ENCODE measurements around the gene AMPD3. TPM values are rescaled to one million over a fixed set of nuclear protein-coding genes. Genes with fewer than 3 reads are reported as not detected.

Gene AMPD3
- total RNA-seq, 1 experiment from 2014 or later = 1.5 TPM

DNA sequence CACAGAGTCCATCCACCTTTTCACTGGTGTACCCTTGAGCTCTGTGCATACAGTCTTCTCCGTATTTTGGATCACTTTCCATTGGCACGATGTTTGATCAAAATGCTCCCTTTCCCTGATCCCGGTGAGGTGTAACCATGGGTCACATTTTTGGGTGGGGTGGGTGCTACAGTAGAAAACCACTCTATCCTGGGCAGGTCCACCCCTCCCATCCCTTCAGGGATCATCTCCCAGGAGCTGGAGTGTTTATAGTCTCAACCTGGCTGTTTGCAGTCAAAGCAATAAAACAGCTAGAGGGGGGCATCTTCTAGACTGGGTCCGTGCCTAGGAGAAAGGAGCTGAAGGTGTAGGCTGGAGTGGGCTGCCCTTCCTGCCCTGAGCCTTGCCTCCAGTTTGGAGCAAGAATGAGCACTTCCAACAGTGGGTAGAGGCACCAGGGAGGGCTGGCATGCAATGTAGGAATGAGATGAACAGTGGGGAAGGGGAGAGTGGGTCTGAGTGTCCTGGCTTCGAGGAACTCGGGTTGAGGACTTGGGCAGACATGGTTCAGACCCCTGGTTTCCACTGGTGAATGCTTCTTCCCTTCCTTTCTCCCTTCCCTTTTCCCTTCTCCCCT is 47.1 kb downstream of the AMPD3 start:
- Histone ChIP-seq H3K9me3 (replicated peaks) (no peaks in the 10 kb centered on the region), H3K4me1 (replicated peaks) (no peaks in the 10 kb centered on the region), H3K36me3 (no peaks in the 10 kb centered on the region), H3K27ac (no peak overlapping the region), H3K4me3 (no peak overlapping the region), H3K27me3 (replicated peaks) (no peaks in the 10 kb centered on the region; the same call in 1 of the 2 replicates)
- DNase-seq (ENCODE audit: low read depth in 1 of 2, low spot score in 2 of 2) = no peak

DNA sequence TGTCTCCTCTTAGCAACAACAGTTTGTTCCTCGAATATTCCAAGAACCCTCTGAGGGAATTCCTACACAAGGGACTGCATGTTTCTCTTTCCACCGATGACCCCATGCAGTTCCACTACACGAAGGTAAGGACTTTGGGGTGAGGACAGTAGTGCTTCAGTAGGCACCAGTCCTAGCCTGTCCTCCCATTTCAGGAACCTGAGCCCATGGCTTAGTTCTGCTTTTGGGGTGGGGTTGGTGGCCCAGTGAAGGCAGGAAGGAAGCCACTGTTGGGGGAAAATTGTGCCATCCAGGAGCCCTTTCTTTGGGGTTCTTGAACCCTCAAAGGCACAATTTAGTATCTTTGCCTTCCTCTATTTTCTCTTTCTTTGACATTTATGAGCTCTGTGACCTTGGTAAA is 47.7 kb downstream of the AMPD3 start:
- no peaks in the 10 kb centered on the region for H3K4me1 ChIP-seq (replicated peaks)
- H3K4me3 ChIP-seq = no peak overlapping the region
- no peak overlapping the region for H3K27ac ChIP-seq
- no peak for DNase-seq (ENCODE audit: low read depth in 1 of 2, low spot score in 2 of 2)
- no peaks in the 10 kb centered on the region for H3K9me3 ChIP-seq (replicated peaks)
- H3K27me3 ChIP-seq (replicated peaks) = no peaks in the 10 kb centered on the region; the same call in 1 of the 2 replicates
- H3K36me3 ChIP-seq = no peaks in the 10 kb centered on the region

DNA sequence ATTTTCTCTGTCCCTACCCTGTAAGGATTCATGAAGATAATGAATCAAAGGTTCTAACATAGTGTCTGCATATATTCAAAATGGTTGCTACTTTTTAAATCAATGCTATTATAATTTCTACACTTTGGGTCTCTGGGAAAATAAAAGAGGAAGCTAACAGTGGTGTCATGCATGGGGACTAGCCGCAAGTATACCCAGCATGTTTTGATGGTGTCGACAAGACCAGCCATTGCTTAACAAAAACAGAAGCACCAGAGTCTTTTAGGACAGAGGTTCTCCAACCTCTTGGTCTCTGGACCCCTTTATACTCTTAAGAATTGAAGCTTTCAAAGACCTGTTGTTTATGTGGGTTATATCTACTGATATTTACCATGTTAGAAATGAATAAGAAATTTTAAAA is 48.2 kb downstream of the AMPD3 start:
- no peak for DNase-seq (ENCODE audit: low read depth in 1 of 2, low spot score in 2 of 2)
- H3K36me3 ChIP-seq = no peaks in the 10 kb centered on the region
- H3K4me1 ChIP-seq (replicated peaks) = no peaks in the 10 kb centered on the region
- H3K4me3 ChIP-seq = no peak overlapping the region
- H3K27me3 ChIP-seq (replicated peaks) = no peaks in the 10 kb centered on the region; the same call in 1 of the 2 replicates
- no peak overlapping the region for H3K27ac ChIP-seq
- H3K9me3 ChIP-seq (replicated peaks) = no peaks in the 10 kb centered on the region

DNA sequence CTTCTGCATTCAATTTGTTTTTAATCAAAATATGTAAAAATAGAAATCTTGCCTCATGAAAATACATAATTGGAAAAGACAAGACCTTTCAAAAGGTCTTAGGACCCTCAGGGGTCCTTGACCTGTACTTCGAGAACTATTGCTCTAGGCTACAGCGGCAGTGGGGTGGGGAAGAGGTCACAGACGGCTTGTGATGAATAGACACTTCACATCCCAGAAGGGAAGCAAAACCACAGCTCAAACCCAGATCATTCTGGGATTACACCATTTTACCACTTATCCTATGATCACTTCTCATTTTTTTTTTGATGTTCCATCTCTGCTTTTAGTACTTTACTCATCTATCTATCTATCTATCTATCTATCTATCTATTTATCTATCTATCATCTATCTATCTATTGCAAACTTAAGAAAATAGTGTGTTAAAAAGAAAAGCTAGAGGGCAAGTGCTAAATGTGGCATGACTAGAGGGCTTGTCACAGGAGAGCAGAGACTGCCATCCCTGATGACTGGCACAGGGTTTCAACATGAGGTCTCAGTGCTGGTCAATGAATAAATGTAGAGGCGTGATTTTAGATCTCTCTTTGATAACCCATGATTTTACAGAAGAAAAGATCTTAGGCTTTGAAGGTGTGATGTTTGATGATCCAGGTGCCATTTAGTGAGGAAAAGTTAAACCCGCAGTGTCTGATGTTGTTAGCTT is 48.9 kb downstream of the AMPD3 start:
- H3K27ac ChIP-seq = no peak overlapping the region

DNA sequence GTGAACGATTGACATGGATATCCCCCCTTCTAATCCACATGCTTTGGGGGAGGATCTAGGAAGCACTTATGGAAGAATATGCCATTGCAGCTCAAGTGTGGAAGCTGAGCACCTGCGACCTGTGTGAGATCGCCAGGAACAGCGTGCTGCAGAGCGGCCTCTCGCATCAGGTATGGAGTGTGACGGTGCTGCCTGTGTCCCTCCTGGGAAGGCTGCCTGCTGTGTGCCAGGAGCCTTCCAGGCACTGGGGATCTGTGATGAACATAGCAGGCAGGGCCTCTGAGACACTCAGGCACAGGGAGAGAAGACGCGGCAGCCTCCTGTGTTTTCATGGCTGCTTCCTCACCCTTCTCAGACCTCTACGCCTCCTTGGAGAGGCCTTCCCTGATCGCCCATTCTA is 49.4 kb downstream of the AMPD3 start:
- no peak overlapping the region for H3K4me3 ChIP-seq
- no peak overlapping the region for H3K27ac ChIP-seq
- no peaks in the 10 kb centered on the region for H3K36me3 ChIP-seq
- no peaks in the 10 kb centered on the region for H3K9me3 ChIP-seq (replicated peaks)
- H3K4me1 ChIP-seq (replicated peaks) = no peaks in the 10 kb centered on the region
- DNase-seq (ENCODE audit: low read depth in 1 of 2, low spot score in 2 of 2) = no peak
- H3K27me3 ChIP-seq (replicated peaks) = no peaks in the 10 kb centered on the region; the same call in 1 of the 2 replicates

More for the DNA sequence above, 48.9 kb downstream of the AMPD3 start:
- no peak for DNase-seq (ENCODE audit: low read depth in 1 of 2, low spot score in 2 of 2)
- Histone ChIP-seq H3K36me3 (no peaks in the 10 kb centered on the region), H3K9me3 (replicated peaks) (no peaks in the 10 kb centered on the region), H3K4me3 (no peak overlapping the region), H3K27me3 (replicated peaks) (no peaks in the 10 kb centered on the region; the same call in 1 of the 2 replicates), H3K4me1 (replicated peaks) (no peaks in the 10 kb centered on the region)

DNA sequence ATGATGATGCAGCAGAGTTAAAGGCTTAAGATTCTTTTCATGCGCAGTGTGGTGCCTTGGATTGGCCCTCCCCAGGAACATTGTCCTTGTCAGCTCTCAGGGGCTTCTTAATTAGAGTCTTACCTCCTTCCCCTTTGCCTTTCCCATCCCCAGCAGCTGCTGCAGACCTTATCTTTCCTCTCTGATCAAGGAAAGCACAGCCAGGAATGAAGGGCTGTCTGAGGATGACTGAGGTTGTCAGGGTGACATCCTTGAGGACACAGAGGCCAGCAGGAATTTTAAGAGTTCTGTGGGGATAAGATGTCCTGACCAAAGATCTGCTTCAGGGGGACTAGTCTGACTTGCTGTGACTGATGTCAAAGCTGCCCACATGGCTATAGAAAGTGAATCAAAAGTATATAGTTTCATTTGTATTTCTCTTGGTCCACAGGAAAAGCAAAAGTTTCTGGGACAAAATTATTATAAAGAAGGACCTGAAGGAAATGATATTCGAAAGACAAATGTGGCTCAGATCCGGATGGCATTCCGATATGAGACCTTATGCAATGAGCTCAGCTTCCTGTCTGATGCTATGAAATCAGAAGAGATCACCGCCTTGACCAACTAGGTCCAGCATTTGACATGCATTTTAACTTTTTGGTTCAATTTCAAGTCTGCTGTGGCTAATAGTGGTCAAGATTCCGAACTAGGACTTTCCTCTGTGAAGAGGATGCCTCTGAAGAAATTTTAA is 50.4 kb downstream of the AMPD3 start:
- Histone ChIP-seq H3K4me3 (no peak overlapping the region), H3K9me3 (replicated peaks) (no peaks in the 10 kb centered on the region), H3K4me1 (replicated peaks) (no peaks in the 10 kb centered on the region), H3K36me3 (no peaks in the 10 kb centered on the region), H3K27me3 (replicated peaks) (no peaks in the 10 kb centered on the region; the same call in 1 of the 2 replicates), H3K27ac (no peak overlapping the region)
- no peak for DNase-seq (ENCODE audit: low read depth in 1 of 2, low spot score in 2 of 2)

DNA sequence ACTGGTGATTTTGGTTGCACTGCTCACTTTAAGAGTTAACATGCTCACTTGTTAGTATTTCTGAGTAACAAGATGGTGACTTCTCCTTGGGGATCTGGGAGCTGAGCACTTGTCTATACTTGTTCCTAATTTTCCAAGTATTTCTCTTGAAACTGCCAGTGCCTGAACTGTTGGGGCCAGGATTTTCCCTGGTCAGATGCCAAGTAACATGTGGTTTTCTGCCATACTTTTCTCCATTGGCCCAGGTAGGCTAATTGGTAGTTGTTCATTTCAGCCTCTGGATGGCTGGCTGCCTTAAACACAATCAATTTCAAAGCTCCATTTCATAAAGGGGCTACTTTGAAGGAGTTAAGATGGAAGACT is 50.9 kb downstream of the AMPD3 start:
- Histone ChIP-seq H3K4me1 (replicated peaks) (no peaks in the 10 kb centered on the region), H3K27ac (no peak overlapping the region), H3K27me3 (replicated peaks) (no peaks in the 10 kb centered on the region; the same call in 1 of the 2 replicates), H3K9me3 (replicated peaks) (no peaks in the 10 kb centered on the region), H3K4me3 (no peak overlapping the region), H3K36me3 (no peaks in the 10 kb centered on the region)
- no peak for DNase-seq (ENCODE audit: low read depth in 1 of 2, low spot score in 2 of 2)

DNA sequence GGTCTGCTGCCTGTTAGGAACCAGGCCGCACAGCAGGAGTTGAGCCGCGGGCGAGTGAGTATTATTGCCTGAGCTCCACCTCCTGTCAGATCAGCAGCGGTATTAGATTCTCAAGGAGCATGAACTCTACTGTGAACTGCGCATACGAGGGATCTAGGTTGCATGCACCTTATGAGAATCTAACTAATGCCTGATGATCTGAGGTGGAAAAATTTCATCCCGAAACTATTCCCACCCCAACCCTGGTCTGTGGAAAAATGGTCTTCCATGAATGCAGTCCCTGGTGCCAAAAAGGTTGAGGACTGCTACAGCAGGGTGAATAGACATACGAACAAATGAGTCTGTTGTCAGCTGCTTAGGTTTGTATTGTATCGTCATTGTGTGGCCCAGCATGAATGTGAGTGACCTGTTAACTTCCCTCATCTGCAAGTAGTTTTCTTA is 56.1 kb downstream of the AMPD3 start:
- Histone ChIP-seq H3K9me3 (replicated peaks) (no peaks in the 10 kb centered on the region), H3K36me3 (peaks cover 4% of the 10 kb centered on the region; the same call in 1 of the 2 replicates), H3K4me3 (no peak overlapping the region), H3K27me3 (replicated peaks) (no peaks in the 10 kb centered on the region), H3K4me1 (replicated peaks) (peaks cover 11% of the 10 kb centered on the region), H3K27ac (no peak overlapping the region)
- DNase-seq (ENCODE audit: low read depth in 1 of 2, low spot score in 2 of 2) = no peak

DNA sequence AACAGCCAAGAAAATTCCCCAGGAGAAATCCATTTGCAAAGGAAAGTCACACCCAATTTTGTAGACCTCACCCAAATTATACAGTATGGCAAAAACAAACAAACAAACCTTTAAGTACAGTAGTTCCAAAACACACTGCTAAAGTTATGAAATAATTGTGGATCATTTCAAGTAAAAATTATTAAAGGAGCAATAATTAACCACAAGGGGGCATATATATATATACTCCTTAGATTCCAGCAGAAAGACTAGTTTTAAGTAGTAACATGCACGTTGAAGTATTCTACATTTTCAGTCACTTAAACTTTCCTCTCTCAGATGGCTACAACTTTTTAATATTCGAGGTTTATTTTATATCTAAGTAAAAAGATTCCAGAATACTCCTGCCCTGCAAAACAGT is 59.1 kb downstream of the AMPD3 start:
- DNase-seq (ENCODE audit: low read depth in 1 of 2, low spot score in 2 of 2) = no peak
- Histone ChIP-seq H3K4me3 (no peak overlapping the region), H3K27ac (peak overlapping the region; percentile 23; the same call in 1 of the 2 replicates), H3K9me3 (replicated peaks) (no peaks in the 10 kb centered on the region), H3K4me1 (replicated peaks) (peaks cover 11% of the 10 kb centered on the region), H3K36me3 (peaks cover 4% of the 10 kb centered on the region; the same call in 1 of the 2 replicates), H3K27me3 (replicated peaks) (no peaks in the 10 kb centered on the region)

DNA sequence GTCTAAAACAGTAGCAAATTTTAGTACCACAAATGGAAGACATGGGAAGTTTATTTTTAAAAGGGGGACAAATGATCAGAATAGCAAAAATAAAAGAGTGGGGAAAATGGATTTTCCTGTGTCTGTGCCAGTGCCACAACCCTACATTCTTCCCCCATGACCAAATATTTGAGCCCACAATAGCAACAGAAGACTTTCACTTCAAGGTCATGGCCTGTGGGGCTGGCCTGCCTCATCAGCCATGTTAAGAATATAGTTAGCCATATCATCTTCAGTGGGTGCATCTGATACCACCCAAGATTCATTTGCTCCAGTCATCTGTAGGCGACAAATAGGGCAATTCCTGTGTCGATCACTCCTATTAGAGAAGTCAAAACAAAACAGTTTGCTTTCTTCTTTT is 59.6 kb downstream of the AMPD3 start:
- peak in 1 of 2 experiments; percentile 33 for DNase-seq (ENCODE audit: low read depth in 1 of 2, low spot score in 2 of 2)
- Histone ChIP-seq H3K4me3 (no peak overlapping the region), H3K9me3 (replicated peaks) (no peaks in the 10 kb centered on the region), H3K27ac (peak overlapping the region; percentile 23; the same call in 1 of the 2 replicates), H3K36me3 (peaks cover 4% of the 10 kb centered on the region; the same call in 1 of the 2 replicates), H3K4me1 (replicated peaks) (peaks cover 11% of the 10 kb centered on the region), H3K27me3 (replicated peaks) (no peaks in the 10 kb centered on the region)

DNA sequence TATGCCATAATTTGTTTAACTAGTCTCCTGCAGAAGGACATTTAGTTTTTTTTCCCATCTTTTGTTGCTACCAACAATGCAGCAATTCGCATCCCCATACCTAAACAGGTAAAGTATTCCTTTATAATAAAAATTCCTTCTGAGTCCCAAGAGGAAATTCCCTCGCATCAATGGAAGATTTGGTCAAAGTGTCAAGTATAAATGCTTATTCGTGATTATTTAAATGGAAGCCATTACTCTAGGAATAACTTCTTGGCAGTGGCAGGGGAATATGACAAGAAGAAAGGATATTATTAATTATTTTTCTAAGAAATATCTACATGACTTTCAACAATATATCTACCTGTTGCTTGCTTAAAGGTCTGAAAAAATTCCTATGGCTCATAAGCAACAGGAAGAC is 60.4 kb downstream of the AMPD3 start:
- H3K4me1 ChIP-seq (replicated peaks) = peaks cover 11% of the 10 kb centered on the region
- no peak overlapping the region for H3K4me3 ChIP-seq
- no peak for DNase-seq (ENCODE audit: low read depth in 1 of 2, low spot score in 2 of 2)
- no peak overlapping the region for H3K27ac ChIP-seq
- no peaks in the 10 kb centered on the region for H3K27me3 ChIP-seq (replicated peaks)
- no peaks in the 10 kb centered on the region for H3K9me3 ChIP-seq (replicated peaks)
- peaks cover 4% of the 10 kb centered on the region; the same call in 1 of the 2 replicates for H3K36me3 ChIP-seq

DNA sequence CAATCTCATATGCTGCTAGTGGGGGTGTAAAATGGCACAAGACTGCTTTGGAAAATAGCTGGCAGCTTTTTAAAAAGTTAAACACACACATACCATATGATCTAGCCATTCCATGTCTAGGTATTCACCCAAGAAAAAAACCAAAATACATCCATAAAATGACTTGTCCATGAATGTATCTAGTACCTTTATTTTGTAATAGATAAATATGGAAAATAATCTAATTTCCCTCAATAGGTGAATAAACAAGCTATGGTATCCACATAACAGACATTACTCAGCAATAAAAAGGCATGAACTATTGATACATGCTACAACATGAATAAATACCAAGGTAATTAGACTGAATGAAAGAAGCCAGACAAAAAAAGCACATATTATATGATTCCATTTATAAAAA is 63.1 kb downstream of the AMPD3 start:
- no peak for DNase-seq (ENCODE audit: low read depth in 1 of 2, low spot score in 2 of 2)
- no peak overlapping the region for H3K27ac ChIP-seq
- H3K4me1 ChIP-seq (replicated peaks) = peaks cover 11% of the 10 kb centered on the region
- no peak overlapping the region for H3K4me3 ChIP-seq
- H3K36me3 ChIP-seq = peaks cover 15% of the 10 kb centered on the region
- no peaks in the 10 kb centered on the region for H3K9me3 ChIP-seq (replicated peaks)
- H3K27me3 ChIP-seq (replicated peaks) = no peaks in the 10 kb centered on the region

DNA sequence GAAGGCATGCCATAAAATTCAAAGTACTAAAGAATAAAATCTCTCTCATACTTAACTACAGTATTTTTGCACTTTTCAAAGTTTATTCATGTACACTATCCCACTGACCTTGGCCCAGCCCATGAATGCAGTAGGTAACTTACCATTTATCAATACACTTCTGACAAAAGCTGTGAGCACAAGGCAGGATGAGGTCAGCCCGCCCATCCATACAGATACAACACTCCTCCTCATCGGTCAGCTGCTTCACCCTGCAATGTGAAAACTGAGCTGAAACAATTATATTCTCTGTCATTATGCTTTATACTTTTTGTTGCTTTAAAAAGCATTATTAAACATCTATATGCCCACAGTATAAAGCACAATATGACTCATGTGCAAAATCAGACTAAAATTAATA is 63.8 kb downstream of the AMPD3 start:
- peaks cover 11% of the 10 kb centered on the region for H3K4me1 ChIP-seq (replicated peaks)
- no peak overlapping the region for H3K27ac ChIP-seq
- peaks cover 14% of the 10 kb centered on the region for H3K36me3 ChIP-seq
- no peak overlapping the region for H3K4me3 ChIP-seq
- no peaks in the 10 kb centered on the region for H3K9me3 ChIP-seq (replicated peaks)
- H3K27me3 ChIP-seq (replicated peaks) = no peaks in the 10 kb centered on the region
- DNase-seq (ENCODE audit: low read depth in 1 of 2, low spot score in 2 of 2) = no peak

DNA sequence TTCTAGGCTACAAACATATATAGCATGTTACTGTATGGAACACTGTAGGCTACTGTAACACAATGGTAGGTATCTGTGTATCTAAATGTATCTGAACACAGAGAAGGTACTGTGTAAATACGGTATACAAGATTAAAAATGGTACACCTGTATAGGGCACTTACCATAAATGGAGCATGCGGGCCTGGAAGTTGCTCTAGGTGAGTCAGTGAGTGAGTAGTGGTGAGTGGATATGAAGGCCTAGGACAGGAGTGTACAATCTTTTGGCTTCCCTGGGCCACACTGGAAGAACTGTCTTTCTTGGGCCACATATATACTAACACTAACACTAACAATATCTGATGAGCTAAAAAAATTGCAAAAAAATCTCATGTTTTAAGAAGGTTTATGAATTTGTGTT is 64.6 kb downstream of the AMPD3 start:
- Histone ChIP-seq H3K27ac (no peak overlapping the region), H3K9me3 (replicated peaks) (no peaks in the 10 kb centered on the region), H3K27me3 (replicated peaks) (no peaks in the 10 kb centered on the region), H3K4me3 (no peak overlapping the region), H3K36me3 (peaks cover 18% of the 10 kb centered on the region), H3K4me1 (replicated peaks) (peaks cover 5% of the 10 kb centered on the region)
- no peak for DNase-seq (ENCODE audit: low read depth in 1 of 2, low spot score in 2 of 2)
